ENCODE data around the gene AUTS2. TPM values are rescaled to one million over a fixed set of nuclear protein-coding genes. Genes with fewer than 3 reads are reported as not detected.

AUTS2 gene
- total RNA-seq, 1 experiment from 2014 or later: 256 TPM

DNA sequence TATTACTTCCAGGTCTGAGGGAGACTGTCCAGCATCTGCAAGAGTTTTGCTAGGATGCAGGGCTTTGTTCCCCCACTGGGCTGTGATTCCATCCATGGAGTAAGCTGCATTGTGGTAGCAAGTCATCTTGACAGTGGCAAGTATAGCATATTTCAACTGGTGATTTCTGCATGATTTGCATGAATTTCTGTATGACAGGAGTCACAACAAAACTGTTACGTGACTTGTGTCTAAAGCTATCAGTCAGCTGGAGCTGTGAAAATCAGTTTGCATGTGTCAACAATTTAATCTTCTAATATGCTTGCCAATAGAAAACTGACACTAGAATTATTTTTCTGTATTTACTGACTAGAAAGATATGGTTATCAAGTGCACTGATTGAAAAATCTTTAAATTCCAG lies 344.3 kb downstream of the AUTS2 start:
- Mint-ChIP-seq H3K4me1 (peaks cover 4 to 8% of the 10 kb centered on the region in 2 experiments), H3K4me3 (no peak overlapping the region), H3K36me3 (ENCODE audit: insufficient read depth in 1 of 3, low read depth in 3 of 3) (no peaks in the 10 kb centered on the region), H3K9me3 (no peaks in the 10 kb centered on the region), H3K27me3 (ENCODE audit: low read depth) (no peaks in the 10 kb centered on the region; the same call in 1 of the 2 replicates), H3K27ac (no peak overlapping the region)
- no peaks in the 10 kb centered on the region for H3K79me1 ChIP-seq (ENCODE audit: insufficient read depth, low read depth, low read length, poor library complexity, severe bottlenecking)
- no peaks in the 10 kb centered on the region for H4K20me1 ChIP-seq (ENCODE audit: control insufficient read depth, insufficient read depth, insufficient read length)
- H2BK12ac ChIP-seq (ENCODE audit: insufficient read length, low read depth, low read length): no peak overlapping the region
- TF ChIP-seq, protein P1, sequence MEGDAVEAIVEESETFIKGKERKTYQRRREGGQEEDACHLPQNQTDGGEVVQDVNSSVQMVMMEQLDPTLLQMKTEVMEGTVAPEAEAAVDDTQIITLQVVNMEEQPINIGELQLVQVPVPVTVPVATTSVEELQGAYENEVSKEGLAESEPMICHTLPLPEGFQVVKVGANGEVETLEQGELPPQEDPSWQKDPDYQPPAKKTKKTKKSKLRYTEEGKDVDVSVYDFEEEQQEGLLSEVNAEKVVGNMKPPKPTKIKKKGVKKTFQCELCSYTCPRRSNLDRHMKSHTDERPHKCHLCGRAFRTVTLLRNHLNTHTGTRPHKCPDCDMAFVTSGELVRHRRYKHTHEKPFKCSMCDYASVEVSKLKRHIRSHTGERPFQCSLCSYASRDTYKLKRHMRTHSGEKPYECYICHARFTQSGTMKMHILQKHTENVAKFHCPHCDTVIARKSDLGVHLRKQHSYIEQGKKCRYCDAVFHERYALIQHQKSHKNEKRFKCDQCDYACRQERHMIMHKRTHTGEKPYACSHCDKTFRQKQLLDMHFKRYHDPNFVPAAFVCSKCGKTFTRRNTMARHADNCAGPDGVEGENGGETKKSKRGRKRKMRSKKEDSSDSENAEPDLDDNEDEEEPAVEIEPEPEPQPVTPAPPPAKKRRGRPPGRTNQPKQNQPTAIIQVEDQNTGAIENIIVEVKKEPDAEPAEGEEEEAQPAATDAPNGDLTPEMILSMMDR (conservative IDR thresholded peaks at IDR 0.05): no peak
- H3K4me2 ChIP-seq (ENCODE audit: insufficient read depth, insufficient read length, low read length): no peak overlapping the region
- H3K27me3 ChIP-seq (ENCODE audit: insufficient read depth, low read length): no peaks in the 10 kb centered on the region
- no peak overlapping the region for H3K27ac ChIP-seq (ENCODE audit: insufficient read length, low read depth, low read length)
- H4K8ac ChIP-seq (replicated peaks; ENCODE audit: insufficient read length, low read depth, low read length): no peak overlapping the region
- no peak overlapping the region for H2BK20ac ChIP-seq (ENCODE audit: low read depth, low read length, poor library complexity, severe bottlenecking)
- no peak overlapping the region for H3K9ac ChIP-seq (ENCODE audit: extremely low read depth, insufficient read length, low read length)
- H2BK5ac ChIP-seq (ENCODE audit: insufficient read length, low read length): no peak overlapping the region
- H3K23ac ChIP-seq (ENCODE audit: insufficient read length, low read depth, low read length): no peak overlapping the region
- H3K56ac ChIP-seq (ENCODE audit: insufficient read length, low read depth, low read length): no peak overlapping the region
- no peaks in the 10 kb centered on the region for H3K23me2 ChIP-seq (ENCODE audit: insufficient read length, low read depth, low read length, poor library complexity, severe bottlenecking)
- no peaks in the 10 kb centered on the region for H3K79me2 ChIP-seq (ENCODE audit: insufficient read depth, low read length)
- H2AFZ ChIP-seq (ENCODE audit: low read length): no peak overlapping the region
- H3K18ac ChIP-seq (ENCODE audit: insufficient read length, low read depth, low read length): no peak overlapping the region
- no CpG with 5 or more reads among the region's 1 CpG for WGBS (ENCODE audit: extremely low coverage, insufficient read length, low lambda C conversion rate)
- H4K91ac ChIP-seq (ENCODE audit: insufficient read length, low read depth, low read length): no peak overlapping the region
- no peak overlapping the region for H2BK15ac ChIP-seq (ENCODE audit: low read depth, low read length)
- no peak overlapping the region for H2AK5ac ChIP-seq (ENCODE audit: insufficient read length, low read length)
- H3K4ac ChIP-seq (ENCODE audit: low read depth, low read length): no peak overlapping the region
- H3K14ac ChIP-seq (ENCODE audit: insufficient read depth, low read length): no peak overlapping the region
- no peak overlapping the region for H3T11ph ChIP-seq (ENCODE audit: low read length)
- no peak for DNase-seq
- H4K5ac ChIP-seq (ENCODE audit: insufficient read length, low read depth, low read length): no peak overlapping the region
- H2BK120ac ChIP-seq (ENCODE audit: low read depth, low read length, poor library complexity, severe bottlenecking): no peak overlapping the region
- no peaks in the 10 kb centered on the region; the same call in 1 of the 2 replicates for H3K4me1 ChIP-seq (ENCODE audit: insufficient read depth, low read length)
- no peaks in the 10 kb centered on the region for H3K9me3 ChIP-seq (ENCODE audit: control insufficient read depth, low read depth, low read length)

Data from H9 (cell line).